Measurements from ENCODE around the gene MRGPRF. TPM values are rescaled to one million over a fixed set of nuclear protein-coding genes. Genes with fewer than 3 reads are reported as not detected.

The MRGPRF gene
- total and polyA plus RNA-seq, 2 of the 8 experiments (the other 6 are each of a cell fraction or from before 2014, with no cell fraction given), result 7.5 to 11.0 TPM

- Histone ChIP-seq H4K5ac (ENCODE audit: insufficient read length, low read depth, low read length) (no peak overlapping the region), H3K4me3 (ENCODE audit: extremely low read depth in 1 of 4, insufficient read depth in 2 of 4, low read depth in 3 of 4, low read length in 4 of 4) (no peak overlapping the region), H4K8ac (ENCODE audit: extremely low read depth, insufficient read depth, low read length) (no peak overlapping the region), H3K9ac (replicated peaks in 1 of 4; ENCODE audit: extremely low read depth in 1 of 4, low read depth in 3 of 4, low read length in 3 of 4) (no peak overlapping the region), H3K9me3 (ENCODE audit: insufficient read depth in 2 of 2, low read depth in 1 of 2, low read length in 1 of 2) (no peaks in the 10 kb centered on the region), H3K4me2 (ENCODE audit: insufficient read depth in 1 of 2, low read depth in 2 of 2, low read length in 2 of 2) (no peak overlapping the region), H2AFZ (ENCODE audit: low read length) (no peak overlapping the region), H3K14ac (ENCODE audit: insufficient read length) (no peak overlapping the region), H4K20me1 (replicated peaks in 1 of 2; ENCODE audit: control insufficient read depth in 1 of 2, insufficient read depth in 2 of 2, low read length in 2 of 2) (peaks cover 0 to 2% of the 10 kb centered on the region in 2 experiments), H2BK20ac (ENCODE audit: low read length) (no peak overlapping the region), H3K79me2 (ENCODE audit: control insufficient read depth in 1 of 2, insufficient read depth in 2 of 2, low read length in 2 of 2) (no peaks in the 10 kb centered on the region), H3K23me2 (ENCODE audit: low read depth, low read length) (no peaks in the 10 kb centered on the region), H3K36me3 (ENCODE audit: control insufficient read depth in 2 of 4, insufficient read depth in 4 of 4, low read length in 3 of 4) (no peaks in the 10 kb centered on the region), H2BK120ac (replicated peaks; ENCODE audit: low read depth, low read length) (no peak overlapping the region), H2BK15ac (ENCODE audit: low read length) (no peak overlapping the region), H3K79me1 (ENCODE audit: low read depth, low read length) (no peaks in the 10 kb centered on the region), H3K4ac (replicated peaks; ENCODE audit: insufficient read length, low read depth, low read length) (no peak overlapping the region), H3K27ac (ENCODE audit: low read depth, low read length) (no peak overlapping the region), H3K4me1 (replicated peaks in 1 of 4; ENCODE audit: control insufficient read depth in 3 of 4, insufficient read depth in 4 of 4, low read length in 3 of 4) (peaks cover 0 to 2% (median 1%) of the 10 kb centered on the region in 4 experiments; a peak in 2 of 7 replicates), H3K27me3 (replicated peaks in 1 of 4; ENCODE audit: control insufficient read depth in 3 of 4, extremely low read depth in 1 of 4, insufficient read depth in 3 of 4, low read length in 3 of 4) (no peaks in the 10 kb centered on the region), H4K91ac (replicated peaks; ENCODE audit: insufficient read length, low read length) (no peak overlapping the region), H3K23ac (ENCODE audit: insufficient read length) (no peak overlapping the region), H2BK12ac (ENCODE audit: low read depth, low read length) (no peak overlapping the region), H3K18ac (ENCODE audit: extremely low read depth, low read length) (no peak overlapping the region), H2BK5ac (ENCODE audit: low read depth, low read length) (no peak overlapping the region), H2AK5ac (ENCODE audit: low read depth, low read length) (no peak overlapping the region), H3K56ac (replicated peaks; ENCODE audit: insufficient read length, low read depth, low read length) (no peak overlapping the region)
- 91% methylated on average over 6 of the region's 6 CpGs; no CpG with 5 or more reads in 1 of the 2 experiments for WGBS, 2 experiments (ENCODE audit: extremely low coverage in 1 of 2, insufficient coverage in 1 of 2, insufficient read length in 1 of 2, insufficient replicate concordance in 2 of 2, low coverage in 1 of 2, low lambda C conversion rate in 2 of 2, missing lambda C conversion rate in 1 of 2)
- CTCF ChIA-PET (ENCODE audit: partially characterized antibody), result no interaction called here
- no peak for FAIRE-seq
- DNase-seq (ENCODE audit: low read depth in 1 of 2, low spot score in 2 of 2), result no peak
- POLR2A ChIA-PET (ENCODE audit: partially characterized antibody), result no interaction called here
- TF ChIP-seq CTCF (IDR thresholded peaks at IDR 0.05; ENCODE audit: control extremely low read depth in 1 of 3, insufficient read depth in 1 of 3, low read depth in 1 of 3, low read length in 3 of 3) (no peak), CTBP2 (IDR thresholded peaks at IDR 0.05; ENCODE audit: borderline replicate concordance, insufficient read depth, insufficient read length, low read length) (no peak), RFX5 (IDR thresholded peaks at IDR 0.05; ENCODE audit: borderline replicate concordance, low read depth, low read length) (no peak), KDM1A (IDR thresholded peaks at IDR 0.05; ENCODE audit: borderline replicate concordance, low read length) (no peak), ATF3 (IDR thresholded peaks at IDR 0.05; ENCODE audit: insufficient read depth, low read depth, low read length) (no peak), USF2 (IDR thresholded peaks at IDR 0.05; ENCODE audit: low read length) (no peak), POLR2A (IDR thresholded peaks at IDR 0.05; ENCODE audit: control extremely low read depth in 1 of 2, low read depth in 2 of 2, low read length in 2 of 2) (no peak), KDM5A (IDR thresholded peaks at IDR 0.05; ENCODE audit: low read length) (no peak), TEAD4 (IDR thresholded peaks at IDR 0.05; ENCODE audit: low read depth, low read length) (no peak)
These were observed 18.2 kb downstream of the MRGPRF start for GRCh38 chr11:68994894-68995285.

Measured in H1 (cell line).